GM23338 (cell line): ENCODE measurements around the gene DCP2.

Experiments
- CREB1 ChIP-seq: fragments of 250-450 bp; sonication (Bioruptor Pico); IDR thresholded peaks from 2 replicates; pipeline ENCODE4 v1.5.0; 2020; ENCODE audit warnings: low read depth, mild to moderate bottlenecking, moderate library complexity
- EZH2 ChIP-seq: fragments of 200-600 bp; sonication (generic); IDR thresholded peaks from one replicate; pipeline ENCODE4 v1.8.0; 2017; ENCODE audit warnings: antibody characterized with exemption, mild to moderate bottlenecking, low read depth; ENCODE audit not compliant: unreplicated experiment
- EZH2phosphoT487 ChIP-seq: fragments of 200-600 bp; sonication (generic); IDR thresholded peaks from one replicate; pipeline ENCODE4 v1.8.1; 2018; ENCODE audit warnings: antibody characterized with exemption; ENCODE audit not compliant: unreplicated experiment
- JUNB ChIP-seq: IDR thresholded peaks from one replicate; pipeline ENCODE4 v1.6.1; 2016; ENCODE audit warnings: antibody characterized with exemption; ENCODE audit not compliant: unreplicated experiment
- NANOG ChIP-seq: IDR thresholded peaks from 2 replicates; pipeline ENCODE4 v1.6.1; 2016; ENCODE audit warnings: antibody characterized with exemption, borderline replicate concordance
- POLR2AphosphoS5 ChIP-seq: IDR thresholded peaks from 2 replicates; pipeline ENCODE4 v1.6.1; 2016; ENCODE audit warnings: antibody characterized with exemption, low read depth
- STAT1 ChIP-seq: IDR thresholded peaks from one replicate; pipeline ENCODE4 v1.6.1; 2016; ENCODE audit warnings: antibody characterized with exemption; ENCODE audit not compliant: unreplicated experiment
- ZNF331 ChIP-seq: fragments of 250-450 bp; sonication (Bioruptor Pico); IDR thresholded peaks from 2 replicates; pipeline ENCODE4 v1.5.0; 2020; ENCODE audit warnings: low read depth, mild to moderate bottlenecking, moderate library complexity
- TF ChIP-seq, protein P1 (sequence below): IDR thresholded peaks from one replicate; pipeline ENCODE4 v1.6.1; 2018; ENCODE audit warnings: antibody characterized with exemption; ENCODE audit not compliant: unreplicated experiment
- TF ChIP-seq, protein P2 (sequence below), 2 experiments: fragments of 200-600 bp in 1 of 2; sonication (generic) in 1 of 2; conservative IDR thresholded peaks; 2 replicates each; pipeline versions ENCODE4 v1.5.1 to v1.6.1; 2016 to 2017; ENCODE audit warnings: antibody characterized with exemption in 2 of 2, low read depth in 2 of 2, mild to moderate bottlenecking in 2 of 2, moderate library complexity in 1 of 2
- TF ChIP-seq, protein P3 (sequence below): fragments of 250-450 bp; sonication (Bioruptor Pico); IDR thresholded peaks from 2 replicates; pipeline ENCODE4 v1.5.0; 2020; ENCODE audit warnings: mild to moderate bottlenecking, moderate library complexity
- TF ChIP-seq, protein P4 (sequence below): IDR thresholded peaks from 2 replicates; pipeline ENCODE4 v1.6.1; 2016; ENCODE audit warnings: antibody characterized with exemption

DNA sequence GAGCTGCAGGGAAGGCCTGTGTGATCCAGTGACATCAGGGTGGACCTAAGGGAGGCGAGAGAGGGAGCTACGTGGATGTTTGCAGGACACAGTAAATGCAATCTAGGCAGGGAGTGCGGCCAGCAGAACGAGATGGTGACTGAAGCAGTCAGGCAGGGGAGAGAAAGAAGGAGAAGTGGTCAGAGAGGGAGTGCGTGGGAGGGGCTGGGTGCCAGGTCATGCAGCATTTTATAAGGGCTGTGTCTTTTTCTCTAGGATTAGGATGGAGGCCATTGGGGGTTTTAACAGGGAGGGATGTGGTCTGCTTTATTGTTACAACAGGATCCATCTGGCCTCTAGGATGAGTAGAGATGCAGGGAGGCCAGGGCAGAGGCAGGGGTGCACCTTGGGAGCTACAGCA is 80.4 kb downstream of the DCP2 start:
- TF ChIP-seq NANOG: no peak
- TF ChIP-seq, protein P1, sequence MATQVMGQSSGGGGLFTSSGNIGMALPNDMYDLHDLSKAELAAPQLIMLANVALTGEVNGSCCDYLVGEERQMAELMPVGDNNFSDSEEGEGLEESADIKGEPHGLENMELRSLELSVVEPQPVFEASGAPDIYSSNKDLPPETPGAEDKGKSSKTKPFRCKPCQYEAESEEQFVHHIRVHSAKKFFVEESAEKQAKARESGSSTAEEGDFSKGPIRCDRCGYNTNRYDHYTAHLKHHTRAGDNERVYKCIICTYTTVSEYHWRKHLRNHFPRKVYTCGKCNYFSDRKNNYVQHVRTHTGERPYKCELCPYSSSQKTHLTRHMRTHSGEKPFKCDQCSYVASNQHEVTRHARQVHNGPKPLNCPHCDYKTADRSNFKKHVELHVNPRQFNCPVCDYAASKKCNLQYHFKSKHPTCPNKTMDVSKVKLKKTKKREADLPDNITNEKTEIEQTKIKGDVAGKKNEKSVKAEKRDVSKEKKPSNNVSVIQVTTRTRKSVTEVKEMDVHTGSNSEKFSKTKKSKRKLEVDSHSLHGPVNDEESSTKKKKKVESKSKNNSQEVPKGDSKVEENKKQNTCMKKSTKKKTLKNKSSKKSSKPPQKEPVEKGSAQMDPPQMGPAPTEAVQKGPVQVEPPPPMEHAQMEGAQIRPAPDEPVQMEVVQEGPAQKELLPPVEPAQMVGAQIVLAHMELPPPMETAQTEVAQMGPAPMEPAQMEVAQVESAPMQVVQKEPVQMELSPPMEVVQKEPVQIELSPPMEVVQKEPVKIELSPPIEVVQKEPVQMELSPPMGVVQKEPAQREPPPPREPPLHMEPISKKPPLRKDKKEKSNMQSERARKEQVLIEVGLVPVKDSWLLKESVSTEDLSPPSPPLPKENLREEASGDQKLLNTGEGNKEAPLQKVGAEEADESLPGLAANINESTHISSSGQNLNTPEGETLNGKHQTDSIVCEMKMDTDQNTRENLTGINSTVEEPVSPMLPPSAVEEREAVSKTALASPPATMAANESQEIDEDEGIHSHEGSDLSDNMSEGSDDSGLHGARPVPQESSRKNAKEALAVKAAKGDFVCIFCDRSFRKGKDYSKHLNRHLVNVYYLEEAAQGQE: no peak
- TF ChIP-seq, protein P2, sequence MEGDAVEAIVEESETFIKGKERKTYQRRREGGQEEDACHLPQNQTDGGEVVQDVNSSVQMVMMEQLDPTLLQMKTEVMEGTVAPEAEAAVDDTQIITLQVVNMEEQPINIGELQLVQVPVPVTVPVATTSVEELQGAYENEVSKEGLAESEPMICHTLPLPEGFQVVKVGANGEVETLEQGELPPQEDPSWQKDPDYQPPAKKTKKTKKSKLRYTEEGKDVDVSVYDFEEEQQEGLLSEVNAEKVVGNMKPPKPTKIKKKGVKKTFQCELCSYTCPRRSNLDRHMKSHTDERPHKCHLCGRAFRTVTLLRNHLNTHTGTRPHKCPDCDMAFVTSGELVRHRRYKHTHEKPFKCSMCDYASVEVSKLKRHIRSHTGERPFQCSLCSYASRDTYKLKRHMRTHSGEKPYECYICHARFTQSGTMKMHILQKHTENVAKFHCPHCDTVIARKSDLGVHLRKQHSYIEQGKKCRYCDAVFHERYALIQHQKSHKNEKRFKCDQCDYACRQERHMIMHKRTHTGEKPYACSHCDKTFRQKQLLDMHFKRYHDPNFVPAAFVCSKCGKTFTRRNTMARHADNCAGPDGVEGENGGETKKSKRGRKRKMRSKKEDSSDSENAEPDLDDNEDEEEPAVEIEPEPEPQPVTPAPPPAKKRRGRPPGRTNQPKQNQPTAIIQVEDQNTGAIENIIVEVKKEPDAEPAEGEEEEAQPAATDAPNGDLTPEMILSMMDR (conservative IDR thresholded peaks at IDR 0.05; ENCODE audit: low read depth in 2 of 2): no peak
- no peak for TF ChIP-seq EZH2phosphoT487
- no peak for TF ChIP-seq EZH2
- no peak for TF ChIP-seq STAT1
- TF ChIP-seq ZNF331 (CRISPR knock-in tag): no peak
- no peak for TF ChIP-seq CREB1
- TF ChIP-seq POLR2AphosphoS5: no peak
- no peak for TF ChIP-seq JUNB
- TF ChIP-seq, protein P3, sequence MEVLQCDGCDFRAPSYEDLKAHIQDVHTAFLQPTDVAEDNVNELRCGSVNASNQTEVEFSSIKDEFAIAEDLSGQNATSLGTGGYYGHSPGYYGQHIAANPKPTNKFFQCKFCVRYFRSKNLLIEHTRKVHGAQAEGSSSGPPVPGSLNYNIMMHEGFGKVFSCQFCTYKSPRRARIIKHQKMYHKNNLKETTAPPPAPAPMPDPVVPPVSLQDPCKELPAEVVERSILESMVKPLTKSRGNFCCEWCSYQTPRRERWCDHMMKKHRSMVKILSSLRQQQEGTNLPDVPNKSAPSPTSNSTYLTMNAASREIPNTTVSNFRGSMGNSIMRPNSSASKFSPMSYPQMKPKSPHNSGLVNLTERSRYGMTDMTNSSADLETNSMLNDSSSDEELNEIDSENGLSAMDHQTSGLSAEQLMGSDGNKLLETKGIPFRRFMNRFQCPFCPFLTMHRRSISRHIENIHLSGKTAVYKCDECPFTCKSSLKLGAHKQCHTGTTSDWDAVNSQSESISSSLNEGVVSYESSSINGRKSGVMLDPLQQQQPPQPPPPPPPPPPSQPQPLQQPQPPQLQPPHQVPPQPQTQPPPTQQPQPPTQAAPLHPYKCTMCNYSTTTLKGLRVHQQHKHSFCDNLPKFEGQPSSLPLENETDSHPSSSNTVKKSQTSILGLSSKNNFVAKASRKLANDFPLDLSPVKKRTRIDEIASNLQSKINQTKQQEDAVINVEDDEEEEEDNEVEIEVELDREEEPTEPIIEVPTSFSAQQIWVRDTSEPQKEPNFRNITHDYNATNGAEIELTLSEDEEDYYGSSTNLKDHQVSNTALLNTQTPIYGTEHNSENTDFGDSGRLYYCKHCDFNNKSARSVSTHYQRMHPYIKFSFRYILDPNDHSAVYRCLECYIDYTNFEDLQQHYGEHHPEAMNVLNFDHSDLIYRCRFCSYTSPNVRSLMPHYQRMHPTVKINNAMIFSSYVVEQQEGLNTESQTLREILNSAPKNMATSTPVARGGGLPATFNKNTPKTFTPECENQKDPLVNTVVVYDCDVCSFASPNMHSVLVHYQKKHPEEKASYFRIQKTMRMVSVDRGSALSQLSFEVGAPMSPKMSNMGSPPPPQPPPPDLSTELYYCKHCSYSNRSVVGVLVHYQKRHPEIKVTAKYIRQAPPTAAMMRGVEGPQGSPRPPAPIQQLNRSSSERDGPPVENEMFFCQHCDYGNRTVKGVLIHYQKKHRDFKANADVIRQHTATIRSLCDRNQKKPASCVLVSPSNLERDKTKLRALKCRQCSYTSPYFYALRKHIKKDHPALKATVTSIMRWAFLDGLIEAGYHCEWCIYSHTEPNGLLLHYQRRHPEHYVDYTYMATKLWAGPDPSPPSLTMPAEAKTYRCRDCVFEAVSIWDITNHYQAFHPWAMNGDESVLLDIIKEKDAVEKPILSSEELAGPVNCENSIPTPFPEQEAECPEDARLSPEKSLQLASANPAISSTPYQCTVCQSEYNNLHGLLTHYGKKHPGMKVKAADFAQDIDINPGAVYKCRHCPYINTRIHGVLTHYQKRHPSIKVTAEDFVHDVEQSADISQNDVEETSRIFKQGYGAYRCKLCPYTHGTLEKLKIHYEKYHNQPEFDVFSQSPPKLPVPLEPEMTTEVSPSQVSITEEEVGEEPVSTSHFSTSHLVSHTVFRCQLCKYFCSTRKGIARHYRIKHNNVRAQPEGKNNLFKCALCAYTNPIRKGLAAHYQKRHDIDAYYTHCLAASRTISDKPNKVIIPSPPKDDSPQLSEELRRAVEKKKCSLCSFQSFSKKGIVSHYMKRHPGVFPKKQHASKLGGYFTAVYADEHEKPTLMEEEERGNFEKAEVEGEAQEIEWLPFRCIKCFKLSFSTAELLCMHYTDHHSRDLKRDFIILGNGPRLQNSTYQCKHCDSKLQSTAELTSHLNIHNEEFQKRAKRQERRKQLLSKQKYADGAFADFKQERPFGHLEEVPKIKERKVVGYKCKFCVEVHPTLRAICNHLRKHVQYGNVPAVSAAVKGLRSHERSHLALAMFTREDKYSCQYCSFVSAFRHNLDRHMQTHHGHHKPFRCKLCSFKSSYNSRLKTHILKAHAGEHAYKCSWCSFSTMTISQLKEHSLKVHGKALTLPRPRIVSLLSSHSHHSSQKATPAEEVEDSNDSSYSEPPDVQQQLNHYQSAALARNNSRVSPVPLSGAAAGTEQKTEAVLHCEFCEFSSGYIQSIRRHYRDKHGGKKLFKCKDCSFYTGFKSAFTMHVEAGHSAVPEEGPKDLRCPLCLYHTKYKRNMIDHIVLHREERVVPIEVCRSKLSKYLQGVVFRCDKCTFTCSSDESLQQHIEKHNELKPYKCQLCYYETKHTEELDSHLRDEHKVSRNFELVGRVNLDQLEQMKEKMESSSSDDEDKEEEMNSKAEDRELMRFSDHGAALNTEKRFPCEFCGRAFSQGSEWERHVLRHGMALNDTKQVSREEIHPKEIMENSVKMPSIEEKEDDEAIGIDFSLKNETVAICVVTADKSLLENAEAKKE: no peak
- TF ChIP-seq, protein P4, sequence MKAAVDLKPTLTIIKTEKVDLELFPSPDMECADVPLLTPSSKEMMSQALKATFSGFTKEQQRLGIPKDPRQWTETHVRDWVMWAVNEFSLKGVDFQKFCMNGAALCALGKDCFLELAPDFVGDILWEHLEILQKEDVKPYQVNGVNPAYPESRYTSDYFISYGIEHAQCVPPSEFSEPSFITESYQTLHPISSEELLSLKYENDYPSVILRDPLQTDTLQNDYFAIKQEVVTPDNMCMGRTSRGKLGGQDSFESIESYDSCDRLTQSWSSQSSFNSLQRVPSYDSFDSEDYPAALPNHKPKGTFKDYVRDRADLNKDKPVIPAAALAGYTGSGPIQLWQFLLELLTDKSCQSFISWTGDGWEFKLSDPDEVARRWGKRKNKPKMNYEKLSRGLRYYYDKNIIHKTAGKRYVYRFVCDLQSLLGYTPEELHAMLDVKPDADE: no peak
